Stimulated activated CD4-positive, alpha-beta T cell treated with anti-CD3 and anti-CD28 coated beads, Interleukin-1b, Interleukin-23, amount 100 ng/mL, for 48 hours (primary cell): ENCODE data around the gene LSAMP.
"Not testable (repeated sequence)": the region's sequence is repeated elsewhere in the genome, so short reads cannot be mapped to it uniquely, and the experiment has no call there.

Source experiments
- DNase-seq: peaks from one replicate; pipeline ENCODE4 v3.0.0-alpha.2; 2020

The LSAMP gene

DNA sequence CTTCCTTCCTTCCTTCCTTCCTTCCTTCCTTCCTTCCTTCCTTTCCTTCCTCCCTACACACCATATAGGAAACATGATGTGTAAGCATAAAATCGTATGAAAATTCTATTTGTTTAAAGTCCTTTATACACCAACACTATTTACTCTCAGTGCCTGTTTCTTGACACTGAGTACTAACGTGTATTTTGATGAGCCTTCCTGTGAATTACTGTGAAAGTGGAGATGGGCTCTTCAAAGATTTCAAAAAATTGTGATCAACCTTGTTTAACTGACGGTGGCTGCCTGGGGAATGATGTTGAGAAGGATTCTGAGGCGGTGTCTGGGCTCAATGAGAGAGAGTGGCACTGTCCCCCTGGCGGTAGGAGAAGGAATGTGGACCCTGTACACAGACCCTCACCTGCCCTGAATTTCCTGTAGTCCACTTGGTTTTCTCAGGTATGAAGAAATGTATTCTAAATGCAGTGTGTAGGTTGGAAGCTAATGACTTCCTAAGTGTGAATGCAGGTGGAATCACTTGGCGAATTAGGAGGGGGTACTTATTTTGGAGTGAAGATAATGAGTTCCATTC, 584.0 kb downstream of the LSAMP start:
- DNase-seq = no peak

DNA sequence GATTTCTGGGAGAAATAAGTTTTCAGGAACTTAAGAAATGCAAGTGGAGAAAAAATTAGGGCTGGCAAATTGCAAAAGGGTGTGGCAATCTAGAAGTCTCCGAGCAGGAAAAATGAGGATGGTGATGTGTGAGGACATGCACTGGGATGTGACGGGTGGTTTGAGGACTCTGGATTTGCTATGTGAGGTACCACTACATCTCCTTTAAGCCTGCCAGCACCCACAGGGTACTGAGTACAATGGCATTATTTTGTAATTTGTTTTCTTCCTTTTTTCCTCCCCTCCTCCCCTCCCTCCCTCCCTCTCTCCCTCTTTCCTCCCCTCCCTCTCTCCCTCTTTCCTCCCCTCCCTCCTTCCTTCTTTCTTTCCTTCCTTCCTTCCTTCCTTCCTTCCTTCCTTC, 584.5 kb downstream of the LSAMP start:
- no peak for DNase-seq

DNA sequence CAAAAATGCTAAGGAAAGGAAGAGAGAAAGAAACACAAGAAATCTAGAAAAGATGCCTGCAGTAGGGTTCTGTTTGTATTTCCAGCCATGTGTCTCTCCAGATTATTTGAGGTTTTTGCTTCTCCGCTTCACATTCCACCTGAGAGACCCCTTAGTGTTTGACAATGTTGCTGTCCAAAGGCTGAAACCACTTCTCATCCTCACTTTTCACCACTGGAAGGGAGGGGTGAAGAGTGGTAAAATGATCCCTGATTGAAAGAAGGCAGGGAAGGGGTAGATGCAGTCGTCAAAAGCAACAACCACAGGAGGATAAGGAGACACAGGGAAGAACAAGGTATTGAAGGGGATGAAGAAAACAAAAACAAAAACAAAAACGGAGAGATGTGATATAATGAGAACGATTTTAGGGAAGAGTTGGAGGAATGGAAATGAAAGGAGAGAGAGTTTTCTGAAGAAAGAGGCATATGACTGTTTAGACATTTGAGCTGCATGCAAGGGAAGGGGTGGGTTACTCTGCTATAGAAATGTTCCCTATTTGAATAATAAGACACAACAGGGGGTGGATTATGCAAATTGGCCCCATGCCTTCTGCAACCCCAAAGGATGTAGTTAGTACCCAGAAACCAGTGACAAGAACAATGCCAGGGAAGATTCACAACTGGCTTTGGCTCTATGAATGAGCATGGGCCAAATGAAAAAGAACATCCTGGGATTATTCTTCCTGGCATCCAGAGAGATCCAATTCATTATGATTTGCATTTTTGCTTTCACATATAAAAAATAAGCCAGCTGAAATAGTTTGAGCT, 586.1 kb downstream of the LSAMP start:
- DNase-seq = no peak

DNA sequence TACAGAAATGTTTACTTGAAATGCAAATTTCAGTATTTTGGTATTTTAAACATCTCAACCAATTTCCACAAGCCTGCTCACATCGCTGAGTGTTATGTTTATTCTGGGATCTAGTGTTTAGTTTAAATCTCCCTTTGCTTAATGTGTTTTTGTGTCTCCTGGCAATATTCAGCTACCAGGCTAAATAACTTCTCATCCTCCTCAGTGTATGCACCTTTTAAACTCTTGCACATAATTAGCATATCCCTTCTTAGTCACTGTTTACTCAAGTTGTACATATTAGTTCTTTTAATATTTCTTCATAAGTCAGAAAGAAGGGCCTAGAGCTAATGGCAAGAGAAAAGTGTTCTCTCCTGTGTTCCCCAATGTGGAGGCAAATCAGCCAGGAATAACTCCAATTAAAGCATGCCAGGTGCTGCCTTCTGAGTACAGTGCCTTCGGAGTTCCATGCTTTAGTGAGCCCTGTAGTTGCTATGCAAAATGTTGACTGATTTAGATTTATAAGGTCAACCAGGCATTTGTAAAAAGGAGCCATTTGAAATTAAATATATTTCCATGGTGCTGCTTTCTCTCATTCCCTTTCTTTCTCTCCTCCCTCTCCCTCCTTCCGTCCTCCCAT, 587.7 kb downstream of the LSAMP start:
- no peak for DNase-seq

DNA sequence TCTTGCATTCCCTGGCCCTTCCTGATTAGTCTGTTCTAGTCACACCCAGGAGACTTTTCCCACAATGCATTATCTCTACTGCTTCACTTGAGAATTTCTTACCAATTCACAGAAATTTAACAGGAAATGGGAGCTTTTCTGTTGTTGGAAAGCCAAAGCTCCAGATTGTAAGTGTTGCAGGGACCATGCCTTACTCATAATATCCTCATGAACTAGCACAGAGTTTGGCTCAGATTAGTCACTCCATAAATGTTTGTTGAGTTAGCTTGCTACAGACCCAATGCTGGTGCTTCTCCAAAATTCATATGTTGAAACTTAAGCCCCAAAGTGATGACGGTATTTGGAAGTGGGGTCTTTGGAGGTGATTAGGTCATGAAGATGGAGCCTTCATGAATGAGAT, 589.4 kb downstream of the LSAMP start:
- DNase-seq = no peak

DNA sequence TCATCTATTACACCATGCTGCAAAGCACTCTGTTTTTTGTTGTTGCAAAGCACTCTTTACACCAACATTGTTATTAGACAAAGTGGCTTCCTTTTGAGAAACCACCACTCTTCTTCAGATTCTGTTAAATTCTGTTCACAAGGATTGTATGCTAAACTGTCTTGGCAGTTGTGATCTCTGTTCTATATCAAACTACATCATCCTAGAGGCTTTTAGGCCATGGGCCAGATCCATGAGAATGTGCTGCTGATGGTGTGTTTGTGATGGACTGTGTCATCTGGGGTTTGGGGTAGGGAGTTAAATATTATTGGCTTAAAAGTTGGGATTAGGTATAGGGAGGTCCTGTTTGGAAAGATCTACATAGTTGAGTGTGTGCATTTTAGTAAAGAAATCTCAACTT, 592.2 kb downstream of the LSAMP start:
- no peak for DNase-seq

DNA sequence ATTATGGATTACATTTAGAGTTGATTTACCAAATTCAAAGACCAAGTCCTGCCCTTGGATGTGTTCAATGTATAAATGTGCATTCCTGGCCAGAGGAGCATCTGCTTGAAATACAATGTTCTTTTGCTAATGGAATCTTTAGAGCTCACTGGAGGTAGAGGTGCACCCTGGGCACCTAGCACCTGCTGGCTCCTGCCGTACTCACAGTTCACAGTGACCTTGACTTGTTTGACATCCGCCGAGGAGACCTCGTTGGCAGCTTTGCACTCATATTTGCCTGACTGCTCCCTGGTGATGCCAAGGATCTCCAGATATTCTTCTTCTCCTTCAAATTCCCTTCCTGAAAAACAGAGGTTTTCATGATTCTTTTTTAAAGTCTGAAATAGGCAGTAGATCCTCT, 593.0 kb downstream of the LSAMP start:
- DNase-seq = no peak

DNA sequence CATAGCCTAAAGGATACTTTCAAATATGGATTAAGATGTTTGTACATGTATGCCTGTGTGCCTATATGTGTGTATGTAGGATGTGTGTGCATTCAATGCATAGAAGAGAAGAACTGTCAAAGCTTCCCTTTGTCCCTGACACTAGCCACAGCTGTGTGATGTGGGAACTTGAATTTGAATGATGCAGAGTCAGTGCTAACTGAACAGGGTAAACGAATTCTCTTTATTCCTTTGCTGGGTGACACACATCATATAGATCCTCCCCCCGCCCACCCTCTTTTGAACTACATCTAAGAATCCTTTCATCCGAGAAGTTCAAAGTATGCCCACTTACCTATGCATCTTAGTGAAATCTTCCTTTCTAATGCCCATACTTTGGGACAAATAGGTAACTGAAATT, 593.7 kb downstream of the LSAMP start:
- no peak for DNase-seq

DNA sequence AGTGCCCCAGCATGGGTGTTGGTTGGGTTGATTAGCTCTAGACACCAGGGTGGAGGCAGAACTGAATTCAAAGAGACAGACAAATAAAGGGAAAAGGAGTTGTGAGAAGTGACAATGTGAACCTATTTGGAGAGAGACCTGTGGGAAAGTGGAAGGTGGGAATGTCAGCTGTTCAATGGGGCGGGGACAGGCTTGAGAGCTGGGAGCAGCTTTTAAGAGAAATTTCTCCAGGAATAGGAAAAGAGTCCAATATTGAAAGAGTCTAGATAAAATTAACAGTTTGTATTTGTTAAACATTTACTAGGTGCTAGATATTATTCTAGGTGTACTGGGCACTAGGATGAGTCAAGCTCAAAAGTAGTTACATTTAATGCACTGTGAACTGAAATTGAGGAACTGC, 596.6 kb downstream of the LSAMP start:
- DNase-seq = no peak

DNA sequence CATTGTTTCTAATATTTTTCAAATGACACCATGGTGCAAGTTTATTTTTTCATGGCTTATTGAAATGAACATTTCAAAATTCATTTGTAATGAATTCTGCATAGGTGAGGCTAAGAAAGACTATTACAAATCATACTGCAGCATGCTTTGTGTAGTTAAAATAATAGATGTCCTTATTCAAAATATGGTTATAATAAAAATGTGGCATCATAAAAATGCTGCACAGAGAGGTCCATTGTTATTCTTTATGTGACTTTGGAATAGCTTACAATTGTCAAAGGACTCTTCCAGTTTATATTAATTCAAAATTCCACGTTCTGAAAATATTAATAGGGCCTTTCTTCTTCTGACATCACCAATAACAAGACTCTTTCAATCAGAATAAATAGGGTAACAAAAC, 599.3 kb downstream of the LSAMP start:
- no peak for DNase-seq

DNA sequence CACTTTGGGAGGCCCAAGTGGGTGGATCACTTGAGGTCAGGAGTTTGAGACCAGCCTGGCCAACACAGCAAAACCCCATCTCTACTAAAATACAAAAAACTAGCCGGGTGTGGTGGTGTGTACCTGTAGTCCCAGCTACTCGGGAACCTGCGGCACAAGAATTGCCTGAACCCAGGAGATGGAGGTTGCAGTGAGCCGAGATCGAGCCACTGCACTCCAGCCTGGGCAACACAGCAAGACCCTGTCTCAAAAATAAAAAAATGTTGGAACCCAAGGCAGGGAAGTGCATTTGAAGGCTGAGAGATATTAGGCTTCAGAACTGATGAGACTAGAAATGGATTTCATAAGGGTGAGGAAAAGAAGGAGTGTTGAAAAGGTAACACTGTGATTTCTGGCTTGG, 600.6 kb downstream of the LSAMP start:
- not testable (repeated sequence) for DNase-seq

DNA sequence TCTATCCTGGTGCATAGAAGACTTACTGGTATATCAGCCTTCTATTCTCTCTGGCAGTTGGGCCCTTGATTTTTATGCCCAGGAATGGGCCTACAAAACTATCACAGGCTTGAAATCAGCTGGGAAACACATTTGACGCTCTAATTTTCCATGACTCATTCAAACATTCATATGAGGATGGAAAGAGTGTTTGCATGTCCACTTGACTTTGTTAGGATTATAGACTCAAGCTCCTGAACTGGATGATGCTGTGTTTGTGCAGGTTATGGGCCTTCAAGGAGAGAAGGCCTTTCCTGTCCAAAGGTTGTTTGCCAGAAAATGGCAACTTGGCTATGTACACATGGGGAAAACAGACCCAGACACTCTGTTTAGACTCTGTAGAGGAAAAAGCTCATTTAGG, 602.1 kb downstream of the LSAMP start:
- DNase-seq = no peak

DNA sequence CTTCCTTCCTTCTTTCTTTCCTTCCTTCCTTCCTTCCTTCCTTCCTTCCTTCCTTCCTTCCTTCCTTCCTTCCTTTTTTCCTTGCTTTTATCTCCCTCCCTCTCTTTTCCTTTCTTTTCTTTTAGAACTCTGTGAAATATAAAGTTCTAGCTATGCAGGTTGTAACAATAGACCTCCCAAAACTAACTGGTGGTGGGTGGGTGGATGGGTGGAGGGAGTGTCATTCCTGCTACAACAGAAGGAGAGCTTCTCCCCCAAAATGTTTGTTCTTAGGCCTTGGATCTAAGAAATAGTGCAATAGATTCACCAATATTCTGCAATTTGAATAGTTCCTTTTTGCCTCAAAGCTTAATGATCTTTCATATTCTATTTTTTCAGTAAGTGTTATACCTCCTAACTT, 606.0 kb downstream of the LSAMP start:
- DNase-seq = no peak

DNA sequence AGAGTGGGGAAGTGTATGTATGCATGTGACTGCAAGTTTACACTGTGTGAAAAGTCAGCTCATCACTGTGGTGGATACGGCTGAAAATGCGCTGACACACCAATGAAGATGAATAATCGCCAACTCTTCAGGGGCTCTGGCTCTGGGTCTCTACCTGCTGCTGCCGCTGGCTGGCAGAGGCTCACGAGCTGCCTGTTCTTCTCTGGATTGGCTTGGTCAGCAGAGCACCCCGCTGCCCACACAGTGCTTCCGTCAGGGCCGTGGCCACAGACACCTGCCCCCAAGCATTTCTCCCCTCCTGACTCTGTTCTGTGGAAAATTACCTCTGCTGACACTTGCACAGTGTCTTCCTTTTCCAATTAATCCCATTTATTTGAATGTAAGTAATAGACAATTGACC, 606.5 kb downstream of the LSAMP start:
- no peak for DNase-seq

DNA sequence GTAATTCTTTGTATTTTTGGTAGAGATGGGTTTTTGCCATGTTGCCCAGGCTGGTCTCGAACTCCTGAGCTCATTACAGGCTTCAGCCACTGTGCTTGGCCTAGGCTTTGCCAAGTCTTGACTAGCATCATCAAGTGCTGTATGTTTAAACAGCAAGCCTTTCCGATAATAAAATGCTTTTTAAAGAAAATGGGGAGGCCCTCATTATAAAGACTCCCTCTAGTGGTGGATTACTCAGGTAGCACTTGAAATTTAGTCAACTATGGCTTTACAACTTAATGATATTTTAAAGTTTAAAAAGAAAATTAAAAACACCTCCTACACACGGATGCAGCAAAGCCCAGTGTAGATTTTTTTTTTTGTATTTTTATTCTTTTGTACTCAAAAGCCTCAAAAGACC, 608.3 kb downstream of the LSAMP start:
- no peak for DNase-seq

DNA sequence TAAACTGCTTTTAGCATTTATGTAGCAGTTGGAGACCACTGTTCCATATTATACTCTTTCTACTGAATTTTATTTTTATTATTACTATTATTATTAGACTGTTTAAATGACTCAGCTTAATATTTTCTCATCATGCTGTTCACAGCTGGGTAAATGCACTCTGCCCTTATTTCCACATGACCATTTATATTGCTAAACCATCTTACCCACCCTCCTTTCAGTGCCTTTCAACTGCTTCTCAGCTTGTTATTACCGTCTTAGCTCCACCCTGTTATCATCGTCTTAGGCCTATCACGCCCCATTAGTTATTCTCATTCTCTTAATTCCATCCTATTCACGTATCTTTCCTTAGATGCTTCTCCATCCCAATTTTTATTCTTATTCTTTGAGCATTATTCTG, 609.3 kb downstream of the LSAMP start:
- no peak for DNase-seq

DNA sequence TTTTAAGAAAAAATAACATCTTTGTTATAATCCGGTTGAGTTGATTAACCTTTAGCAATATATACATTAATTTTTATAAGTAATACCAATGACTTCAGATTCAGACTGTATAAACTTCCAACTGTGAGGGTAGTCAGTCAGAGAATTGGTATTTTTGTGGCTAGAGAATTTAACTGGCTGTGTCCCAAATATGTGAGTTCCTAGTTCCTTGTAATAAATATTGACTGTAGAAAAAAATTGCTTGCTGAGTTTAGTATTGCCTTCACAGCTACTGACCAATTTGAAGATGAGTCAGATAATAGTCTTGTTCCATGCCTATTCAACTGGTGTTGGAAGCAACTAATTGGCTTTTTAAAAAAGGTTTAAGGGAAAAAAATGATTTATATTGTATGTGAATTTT, 611.2 kb downstream of the LSAMP start:
- no peak for DNase-seq

DNA sequence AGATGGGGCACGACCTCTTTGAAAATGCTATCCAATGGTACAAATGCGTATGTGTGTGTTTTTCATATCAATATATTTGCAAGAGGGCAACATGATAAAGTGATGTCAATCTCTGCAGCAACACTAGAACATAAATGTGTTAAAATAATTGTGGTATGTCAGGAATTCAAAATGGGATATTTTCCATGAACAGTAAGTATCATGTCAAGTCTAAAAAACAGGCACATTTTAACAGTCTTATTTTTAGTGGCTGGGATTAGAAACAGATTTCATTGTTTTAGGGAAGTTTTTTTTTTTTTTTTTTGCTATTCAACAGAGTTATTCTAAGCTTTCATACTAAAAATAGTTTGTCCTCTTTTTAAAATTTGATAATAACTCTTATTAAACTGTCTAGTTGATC, 612.2 kb downstream of the LSAMP start:
- DNase-seq = no peak

DNA sequence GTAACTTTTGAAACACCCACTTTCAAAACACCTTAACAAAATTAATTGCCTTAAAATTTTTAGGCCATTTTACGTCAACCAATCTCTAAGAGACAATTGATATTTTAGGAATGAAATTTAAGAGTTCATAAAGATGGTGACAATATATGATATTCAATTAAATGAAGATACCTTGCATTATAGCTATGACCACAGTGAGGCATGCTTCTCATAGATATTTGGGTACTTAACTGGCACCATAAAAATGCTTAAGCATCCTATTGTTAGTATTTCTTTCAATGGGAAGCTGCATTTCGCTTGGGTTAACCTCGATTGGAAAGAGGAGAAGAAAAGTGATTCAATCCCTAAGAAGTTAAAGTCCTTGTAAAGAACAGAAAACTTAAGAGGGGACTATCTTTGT, 613.0 kb downstream of the LSAMP start:
- no peak for DNase-seq

DNA sequence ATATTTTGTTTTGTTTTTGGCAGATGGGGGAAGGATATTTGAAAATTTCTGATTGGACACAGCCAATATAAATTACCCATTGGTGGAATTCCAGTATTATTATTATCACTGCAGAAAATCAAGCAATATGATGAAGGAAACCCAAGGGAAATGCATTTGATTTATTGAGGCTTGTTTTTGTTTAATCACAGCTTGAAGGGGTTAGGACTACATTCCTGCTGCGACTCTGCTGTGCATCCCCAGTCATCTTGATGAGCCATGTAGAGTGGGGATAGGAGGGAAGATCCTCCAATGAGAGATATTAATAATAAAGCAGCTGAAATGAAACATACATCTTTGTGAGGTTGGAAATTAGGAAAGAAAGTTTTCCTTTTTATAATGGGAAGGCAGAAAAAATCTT, 613.4 kb downstream of the LSAMP start:
- DNase-seq = no peak

DNA sequence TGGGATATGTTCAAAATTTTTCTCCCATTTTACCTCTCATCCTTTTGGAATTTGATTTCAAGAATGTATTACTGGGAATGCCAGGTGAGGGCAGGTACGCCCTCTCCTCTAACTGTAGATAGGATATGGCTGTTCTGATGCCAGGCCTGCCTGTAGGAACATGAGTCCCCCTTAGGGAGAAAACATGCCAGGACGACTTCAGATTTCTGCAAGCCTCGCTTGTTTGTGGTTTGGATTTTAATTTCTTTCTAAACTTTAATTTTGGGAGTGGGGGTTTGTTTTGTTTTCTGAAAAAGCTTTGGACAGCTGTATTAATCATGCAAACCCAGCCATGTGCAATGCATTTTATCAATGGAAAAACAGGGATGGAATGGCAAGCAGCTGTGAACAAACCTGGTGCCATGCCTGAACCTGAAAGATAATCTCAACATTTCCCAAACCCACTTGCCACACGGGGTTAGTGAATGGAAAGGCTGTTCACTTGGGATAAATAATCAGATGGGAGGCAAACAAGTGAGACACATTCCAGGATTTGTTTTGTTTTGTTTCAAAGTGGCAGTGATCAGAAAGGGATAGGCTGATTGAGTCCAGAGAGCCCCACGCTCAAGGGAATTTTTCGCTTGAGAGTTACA, 614.4 kb downstream of the LSAMP start:
- no peak for DNase-seq

DNA sequence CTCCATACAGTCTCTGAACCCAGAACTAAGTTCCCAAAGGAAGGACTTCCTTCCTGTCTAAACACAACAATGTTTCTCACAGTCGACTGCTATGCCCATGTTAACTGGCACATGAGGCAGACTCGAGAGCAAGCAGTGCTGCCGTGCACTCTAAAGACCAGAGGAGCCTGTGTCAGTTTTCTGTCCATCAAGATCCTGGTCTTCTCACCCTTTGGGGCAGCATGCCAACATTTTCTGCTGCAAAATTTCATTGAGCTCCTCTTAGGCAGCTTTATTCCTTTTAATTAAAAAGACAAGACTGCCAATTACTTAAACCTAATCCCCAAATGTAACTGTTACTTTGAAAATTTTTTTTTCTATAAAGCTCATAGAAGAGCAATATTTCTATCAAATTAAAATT, 616.9 kb downstream of the LSAMP start:
- DNase-seq = no peak

DNA sequence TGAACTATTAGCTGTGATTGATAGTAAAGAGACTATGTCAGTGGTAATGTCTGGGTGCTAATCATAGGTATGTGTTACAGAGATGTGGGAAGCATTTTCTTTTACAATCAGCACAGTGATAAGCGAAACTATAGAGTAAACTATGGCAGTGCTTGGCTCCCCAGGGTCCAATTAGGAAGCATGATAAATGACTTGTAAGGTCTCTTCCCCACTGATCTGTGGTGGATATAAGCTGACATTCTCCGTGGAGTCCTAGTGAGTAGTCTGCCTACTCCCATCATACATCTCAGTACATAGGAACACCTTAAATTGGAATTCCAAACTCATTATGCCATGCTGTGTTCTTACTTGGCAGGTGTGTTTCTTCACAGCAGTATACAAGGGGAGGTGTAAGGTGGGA, 617.8 kb downstream of the LSAMP start:
- DNase-seq = no peak

DNA sequence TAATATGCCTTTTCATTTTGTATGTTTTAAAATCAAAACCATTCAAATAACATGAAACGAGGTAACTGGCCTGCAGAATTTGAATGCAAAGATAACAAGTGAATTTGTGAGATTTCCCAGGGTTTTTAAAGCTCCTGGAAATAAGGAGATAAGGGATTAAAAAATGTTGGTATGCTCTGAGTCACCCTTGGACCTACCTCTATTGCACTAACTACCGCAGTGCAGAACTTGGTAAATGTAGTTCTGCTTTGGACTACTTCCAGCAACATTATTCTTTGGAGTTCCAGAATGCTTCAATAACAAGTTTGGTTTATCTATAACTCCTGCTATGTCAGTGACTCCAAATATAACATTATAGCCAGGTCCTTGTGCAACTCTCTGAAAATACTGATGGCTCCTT, 620.2 kb downstream of the LSAMP start:
- no peak for DNase-seq
